ENCODE data around the gene CEACAM16.

The CEACAM16 gene

GRCh38 chr19:44747739-44748425, 48.9 kb downstream of the CEACAM16 start:
- DNase-seq, result peak; percentile 21

GRCh38 chr19:44748426-44749254, 49.7 kb downstream of the CEACAM16 start, which contains the start of gene BCL3:
TSS of gene BCL3 (plus strand) at chr19:44748708. CDS start at chr19:44748791, 83 bp downstream.
- peak; percentile 74 for DNase-seq

- no peak for DNase-seq
These were observed 50.3 kb downstream of the CEACAM16 start for GRCh38 chr19:44749292-44749691.

- DNase-seq, result no peak
These were observed 51.0 kb downstream of the CEACAM16 start for GRCh38 chr19:44749994-44750393.

GRCh38 chr19:44752123-44752815, 53.3 kb downstream of the CEACAM16 start:
- no peak for DNase-seq

- peak; percentile 92 for DNase-seq
These were observed 54.1 kb downstream of the CEACAM16 start for GRCh38 chr19:44752816-44753625.

GRCh38 chr19:44753626-44753931, 54.6 kb downstream of the CEACAM16 start:
- no peak for DNase-seq

- DNase-seq, result peak; percentile 50
These were observed 55.2 kb downstream of the CEACAM16 start for GRCh38 chr19:44753932-44754749.

- DNase-seq, result no peak
These were observed 55.8 kb downstream of the CEACAM16 start for GRCh38 chr19:44754750-44755080.

GRCh38 chr19:44755219-44755618, 56.3 kb downstream of the CEACAM16 start:
- DNase-seq, result no peak

- DNase-seq, result no peak
These were observed 57.2 kb downstream of the CEACAM16 start for GRCh38 chr19:44756089-44756562.

- no peak for DNase-seq
These were observed 58.2 kb downstream of the CEACAM16 start for GRCh38 chr19:44757057-44757734.

GRCh38 chr19:44757735-44758505, 59.0 kb downstream of the CEACAM16 start:
- DNase-seq, result no peak

GRCh38 chr19:44758596-44758995, 59.6 kb downstream of the CEACAM16 start:
- DNase-seq, result no peak

- no peak for DNase-seq
These were observed 60.3 kb downstream of the CEACAM16 start for GRCh38 chr19:44759083-44759804.

All from activated CD4-positive, alpha-beta T cell treated with anti-CD3 and anti-CD28 coated beads, Interleukin-2, amount 50 U/mL, for 1 hour (primary cell).